DND-41 (cell line): ENCODE results near the gene RPUSD4.

Source experiments
- ATAC-seq: fragments of 200-7000 bp; cut with Tn5 transposase; 3 replicates; pipeline ENCODE4 v1.9.1; 2021; ENCODE audit warnings: low read depth; ENCODE audit not compliant: insufficient read depth
- DNase-seq: peaks from one replicate; pipeline ENCODE4 v3.0.0-alpha.2; 2020
- H2AFZ ChIP-seq: 2 replicates; pipeline ENCODE4 v1.6.0; 2012; ENCODE audit warnings: low read depth, low read length
- H3K27ac ChIP-seq: 2 replicates; pipeline ENCODE4 v1.5.1; 2012; ENCODE audit warnings: low read length, inconsistent platforms
- H3K27me3 ChIP-seq: fragments of 200-600 bp; sonication (generic); 2 replicates; pipeline ENCODE4 v1.6.0; 2012; ENCODE audit warnings: low read length, mild to moderate bottlenecking, inconsistent platforms; ENCODE audit not compliant: insufficient read depth, poor library complexity
- H3K36me3 ChIP-seq: 2 replicates; pipeline ENCODE4 v1.5.1; 2012; ENCODE audit warnings: low read length, inconsistent platforms; ENCODE audit not compliant: insufficient read depth
- H3K4me1 ChIP-seq: 2 replicates; pipeline ENCODE4 v1.5.1; 2012; ENCODE audit warnings: mild to moderate bottlenecking, low read length; ENCODE audit not compliant: insufficient read depth
- H3K4me2 ChIP-seq: 2 replicates; pipeline ENCODE4 v1.6.0; 2012; ENCODE audit warnings: mild to moderate bottlenecking, moderate library complexity, low read length, inconsistent platforms; ENCODE audit not compliant: insufficient read depth
- H3K4me3 ChIP-seq, 2 experiments: fragments of 200-600 bp in 1 of 2; shearing (Covaris generic) in 1 of 2; 2 replicates each; pipeline ENCODE4 v1.5.1; 2012 to 2016; ENCODE audit warnings: inconsistent platforms in 2 of 2, low read length in 2 of 2, mild to moderate bottlenecking in 2 of 2, low read depth in 1 of 2, moderate library complexity in 1 of 2
- H3K79me2 ChIP-seq: 2 replicates; pipeline ENCODE4 v1.6.0; 2012; ENCODE audit warnings: low read length, inconsistent platforms; ENCODE audit not compliant: insufficient read depth
- H3K9ac ChIP-seq: 2 replicates; pipeline ENCODE4 v1.6.0; 2012; ENCODE audit warnings: low read depth, mild to moderate bottlenecking, inconsistent platforms, low read length, moderate library complexity
- H3K9me3 ChIP-seq: 2 replicates; pipeline ENCODE4 v1.5.1; 2012; ENCODE audit warnings: low read length, moderate library complexity, mild to moderate bottlenecking, inconsistent platforms; ENCODE audit not compliant: insufficient read depth, severe bottlenecking
- H4K20me1 ChIP-seq: 2 replicates; pipeline ENCODE4 v1.6.0; 2012; ENCODE audit warnings: low read length; ENCODE audit not compliant: insufficient read depth
- EZH2 ChIP-seq: IDR thresholded peaks from 3 replicates; pipeline ENCODE4 v1.6.1; 2012; ENCODE audit warnings: borderline replicate concordance, low read depth, mild to moderate bottlenecking, moderate library complexity, low read length, inconsistent platforms; ENCODE audit not compliant: severe bottlenecking
- TF ChIP-seq, protein P1 (sequence below): IDR thresholded peaks from 2 replicates; pipeline ENCODE4 v1.5.1; 2012; ENCODE audit warnings: borderline replicate concordance, low read length, moderate library complexity, mild to moderate bottlenecking; ENCODE audit not compliant: poor library complexity, severe bottlenecking; ENCODE audit errors: extremely low read depth

RPUSD4 gene

DNA sequence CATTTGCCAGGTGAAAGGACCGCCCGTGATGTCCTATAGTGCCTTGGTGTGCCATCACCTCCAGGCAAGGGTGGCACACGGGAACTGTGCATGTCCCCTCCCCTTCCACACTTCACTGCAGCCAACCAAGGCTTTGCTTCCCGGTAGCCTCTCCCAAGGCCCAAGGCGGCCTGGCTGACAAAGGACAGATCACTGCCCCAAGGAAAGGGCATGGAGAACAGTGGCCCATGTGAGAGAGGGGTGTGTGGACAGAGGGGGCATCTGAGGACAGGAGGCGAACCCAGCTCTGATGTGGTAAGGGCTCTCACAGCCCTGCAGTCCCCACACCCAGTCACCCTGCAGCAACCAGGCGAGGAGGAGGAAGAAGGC lies 50.4 kb downstream of the RPUSD4 start:
- Histone ChIP-seq H3K4me1 (peaks cover 17% of the 10 kb centered on the region), H2AFZ (no peak overlapping the region), H3K4me2 (no peak overlapping the region), H3K79me2 (no peaks in the 10 kb centered on the region), H4K20me1 (no peaks in the 10 kb centered on the region), H3K4me3 (no peak overlapping the region), H3K27me3 (no peaks in the 10 kb centered on the region), H3K9ac (no peak overlapping the region), H3K9me3 (no peaks in the 10 kb centered on the region), H3K27ac (no peak overlapping the region), H3K36me3 (no peaks in the 10 kb centered on the region)
- ATAC-seq (no peak), DNase-seq (no peak)
- TF ChIP-seq, protein P1, sequence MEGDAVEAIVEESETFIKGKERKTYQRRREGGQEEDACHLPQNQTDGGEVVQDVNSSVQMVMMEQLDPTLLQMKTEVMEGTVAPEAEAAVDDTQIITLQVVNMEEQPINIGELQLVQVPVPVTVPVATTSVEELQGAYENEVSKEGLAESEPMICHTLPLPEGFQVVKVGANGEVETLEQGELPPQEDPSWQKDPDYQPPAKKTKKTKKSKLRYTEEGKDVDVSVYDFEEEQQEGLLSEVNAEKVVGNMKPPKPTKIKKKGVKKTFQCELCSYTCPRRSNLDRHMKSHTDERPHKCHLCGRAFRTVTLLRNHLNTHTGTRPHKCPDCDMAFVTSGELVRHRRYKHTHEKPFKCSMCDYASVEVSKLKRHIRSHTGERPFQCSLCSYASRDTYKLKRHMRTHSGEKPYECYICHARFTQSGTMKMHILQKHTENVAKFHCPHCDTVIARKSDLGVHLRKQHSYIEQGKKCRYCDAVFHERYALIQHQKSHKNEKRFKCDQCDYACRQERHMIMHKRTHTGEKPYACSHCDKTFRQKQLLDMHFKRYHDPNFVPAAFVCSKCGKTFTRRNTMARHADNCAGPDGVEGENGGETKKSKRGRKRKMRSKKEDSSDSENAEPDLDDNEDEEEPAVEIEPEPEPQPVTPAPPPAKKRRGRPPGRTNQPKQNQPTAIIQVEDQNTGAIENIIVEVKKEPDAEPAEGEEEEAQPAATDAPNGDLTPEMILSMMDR, result no peak
- no peak for TF ChIP-seq EZH2

DNA sequence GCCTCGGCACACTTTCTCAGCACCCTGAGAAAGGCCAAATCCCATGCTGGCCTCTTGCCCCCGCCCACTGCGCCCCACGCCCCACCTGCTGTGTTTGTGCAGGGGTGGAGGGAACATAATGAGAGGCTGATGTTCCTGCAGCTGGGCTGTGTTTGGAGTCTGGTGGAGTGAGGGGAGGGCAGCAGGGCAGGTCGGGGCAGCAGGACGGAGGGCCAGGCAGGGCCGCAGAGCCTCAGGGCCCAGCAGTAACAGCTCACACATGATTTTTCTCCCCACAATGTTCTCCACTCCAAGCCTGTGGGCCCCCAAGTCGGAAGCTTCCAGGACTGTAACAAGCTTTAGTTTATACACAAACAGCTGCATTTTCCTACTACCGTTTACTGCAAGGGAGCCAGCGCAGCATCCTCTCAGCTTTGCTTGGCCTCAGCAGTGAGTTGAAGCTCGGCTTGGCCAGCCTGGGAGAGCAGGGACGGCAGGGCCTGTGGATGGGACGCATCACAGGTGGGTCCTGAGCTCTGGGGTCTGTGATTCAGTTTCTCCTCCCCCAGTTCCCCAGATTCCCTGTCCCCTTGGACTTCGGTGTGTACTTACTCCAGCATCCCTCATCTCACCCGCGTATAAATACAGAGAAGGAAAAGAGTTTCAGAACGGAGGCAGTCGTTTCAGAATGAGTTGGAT lies 51.0 kb downstream of the RPUSD4 start:
- Histone ChIP-seq H3K36me3 (no peaks in the 10 kb centered on the region), H3K9ac (no peak overlapping the region), H3K27me3 (no peaks in the 10 kb centered on the region), H3K4me2 (no peak overlapping the region), H3K4me3 (no peak overlapping the region), H2AFZ (no peak overlapping the region), H3K9me3 (no peaks in the 10 kb centered on the region), H3K4me1 (peaks cover 17% of the 10 kb centered on the region), H3K27ac (no peak overlapping the region), H3K79me2 (no peaks in the 10 kb centered on the region), H4K20me1 (no peaks in the 10 kb centered on the region)
- ATAC-seq (no peak), DNase-seq (no peak)
- TF ChIP-seq EZH2, result no peak
- TF ChIP-seq, protein P1, result no peak

DNA sequence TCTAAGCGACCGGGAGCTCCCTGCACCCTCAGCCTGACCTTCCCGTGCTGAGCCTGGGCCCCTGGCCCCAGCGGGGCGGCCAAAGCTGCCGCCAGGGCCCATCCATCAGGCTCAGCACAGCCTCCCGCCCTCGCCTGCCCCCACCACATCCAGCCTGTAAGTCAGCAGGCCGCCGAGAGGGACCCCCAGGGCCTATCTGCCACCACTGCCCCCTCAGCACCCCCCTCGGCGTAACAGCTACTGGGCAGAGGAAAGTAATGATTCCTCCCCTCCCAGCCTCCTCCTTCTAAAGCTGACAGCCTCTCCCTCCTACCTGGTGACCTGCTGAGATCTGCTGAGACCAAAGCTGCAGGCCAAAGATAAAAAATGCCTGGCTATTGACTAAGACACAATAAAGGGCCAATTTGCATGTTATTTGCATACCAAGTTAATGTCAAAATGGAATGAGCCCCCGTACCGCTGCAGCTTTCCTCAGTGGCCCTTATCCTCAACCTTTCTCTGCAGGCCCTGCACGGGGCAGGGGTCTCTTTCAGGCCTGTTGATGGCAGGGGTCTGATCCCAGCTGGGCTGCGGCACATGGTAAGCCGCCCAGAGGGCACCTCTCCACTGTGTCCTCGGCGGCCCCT lies 51.6 kb downstream of the RPUSD4 start:
- Histone ChIP-seq H2AFZ (no peak overlapping the region), H3K9ac (no peak overlapping the region), H3K27me3 (no peaks in the 10 kb centered on the region), H3K4me3 (no peak overlapping the region), H3K79me2 (no peaks in the 10 kb centered on the region), H4K20me1 (no peaks in the 10 kb centered on the region), H3K4me1 (peaks cover 17% of the 10 kb centered on the region), H3K4me2 (no peak overlapping the region), H3K27ac (no peak overlapping the region), H3K9me3 (no peaks in the 10 kb centered on the region), H3K36me3 (no peaks in the 10 kb centered on the region)
- no peak for TF ChIP-seq EZH2
- TF ChIP-seq, protein P1, result no peak
- DNase-seq (no peak), ATAC-seq (no peak)
